HG03280 (cell line): ENCODE data around the gene PCSK4.

ENCODE experiments used
- ATAC-seq: cut with Tn5 transposase; IDR thresholded peaks from one replicate; pipeline ENCODE4 v1.9.1; 2021; ENCODE audit warnings: mild to moderate bottlenecking, moderate library complexity; ENCODE audit not compliant: unreplicated experiment

PCSK4 gene

GRCh38 chr19:1472231-1473084, 17.7 kb downstream of the PCSK4 start:
- no peak for ATAC-seq

- no peak for ATAC-seq
Observed at GRCh38 chr19:1471515-1472160, 18.5 kb downstream of the PCSK4 start.

GRCh38 chr19:1471010-1471514, 19.1 kb downstream of the PCSK4 start:
- no peak for ATAC-seq

GRCh38 chr19:1470305-1471009, 19.7 kb downstream of the PCSK4 start:
- ATAC-seq = no peak

- no peak for ATAC-seq
Observed at GRCh38 chr19:1470055-1470304, 20.2 kb downstream of the PCSK4 start.

- ATAC-seq = no peak
Observed at GRCh38 chr19:1469255-1470054, 20.7 kb downstream of the PCSK4 start.

GRCh38 chr19:1468821-1469254, 21.3 kb downstream of the PCSK4 start:
- ATAC-seq = no peak

- ATAC-seq = no peak
Observed at GRCh38 chr19:1468274-1468820, 21.8 kb downstream of the PCSK4 start.

- no peak for ATAC-seq
Observed at GRCh38 chr19:1467490-1468273, 22.5 kb downstream of the PCSK4 start.

- no peak for ATAC-seq
Observed at GRCh38 chr19:1467215-1467489, 23.0 kb downstream of the PCSK4 start.

- no peak for ATAC-seq
Observed at GRCh38 chr19:1466461-1467214, 23.5 kb downstream of the PCSK4 start.

- no peak for ATAC-seq
Observed at GRCh38 chr19:1466018-1466460, 24.1 kb downstream of the PCSK4 start.

- ATAC-seq = no peak
Observed at GRCh38 chr19:1465191-1466016, 24.7 kb downstream of the PCSK4 start.

- ATAC-seq = no peak
Observed at GRCh38 chr19:1461862-1462261, 28.3 kb downstream of the PCSK4 start.

- no peak for ATAC-seq
Observed at GRCh38 chr19:1460033-1460995, 29.8 kb downstream of the PCSK4 start.

GRCh38 chr19:1459479-1459878, 30.7 kb downstream of the PCSK4 start:
- ATAC-seq = no peak

GRCh38 chr19:1457892-1458291, 32.3 kb downstream of the PCSK4 start:
- no peak for ATAC-seq
